A673 (cell line): Measurements from ENCODE around the gene GLIPR1L1. TPM values are rescaled to one million over a fixed set of nuclear protein-coding genes. Genes with fewer than 3 reads are reported as not detected.
"Not testable (repeated sequence)": the region's sequence is repeated elsewhere in the genome, so short reads cannot be mapped to it uniquely, and the experiment has no call there.

Experiments
- BruUV-seq: library from RNA; stranded (reverse); fragments of 400-500 nt; replicated peaks from 2 replicates; lab custom pipeline; 2021; lab: Mats Ljungman, UMichigan
- CTCF ChIA-PET: fragments of 300-600 bp; sonication (Branson Sonifier 250); formaldehyde crosslinking; loops from one replicate; lab custom pipeline; 2022; ENCODE audit warnings: antibody characterized with exemption; lab: Charles Lee
- POLR2A ChIA-PET: fragments of 300-600 bp; sonication (Branson Sonifier 250); formaldehyde crosslinking; loops from one replicate; lab custom pipeline; 2022; ENCODE audit warnings: antibody characterized with exemption; ENCODE audit not compliant: low non-redundant PET; lab: Charles Lee
- DNase-seq: peaks from one replicate; pipeline ENCODE4 v3.0.0-alpha.2; 2015; ENCODE audit warnings: low spot score
- H3K27ac ChIP-seq: fragments of 200-600 bp; sonication (generic); 2 replicates; pipeline ENCODE4 v1.5.1; 2016; ENCODE audit warnings: mixed run types, low read depth, mild to moderate bottlenecking, mixed read lengths, antibody characterized with exemption, low read length; ENCODE audit not compliant: poor library complexity, severe bottlenecking
- H3K27me3 ChIP-seq: fragments of 200-600 bp; sonication (generic); replicated peaks from 2 replicates; pipeline ENCODE4 v1.6.1; 2017; ENCODE audit warnings: mixed run types, low read depth, mild to moderate bottlenecking, mixed read lengths, antibody characterized with exemption, low read length; ENCODE audit not compliant: insufficient read depth, poor library complexity
- H3K36me3 ChIP-seq: fragments of 200-600 bp; sonication (generic); 2 replicates; pipeline ENCODE4 v1.6.1; 2016; ENCODE audit warnings: mixed run types, mild to moderate bottlenecking, mixed read lengths, antibody characterized with exemption, low read length; ENCODE audit not compliant: insufficient read depth, poor library complexity, severe bottlenecking
- H3K4me1 ChIP-seq: fragments of 200-600 bp; sonication (generic); 2 replicates; pipeline ENCODE4 v1.6.1; 2017; ENCODE audit warnings: mixed run types, mild to moderate bottlenecking, mixed read lengths, antibody characterized with exemption, low read length; ENCODE audit not compliant: insufficient read depth, poor library complexity, severe bottlenecking
- H3K4me3 ChIP-seq: fragments of 200-600 bp; sonication (generic); 2 replicates; pipeline ENCODE4 v1.5.1; 2016; ENCODE audit warnings: low read depth, mixed run types, mild to moderate bottlenecking, mixed read lengths, low read length; ENCODE audit not compliant: poor library complexity, severe bottlenecking
- H3K9me3 ChIP-seq: fragments of 200-600 bp; sonication (generic); 2 replicates; pipeline ENCODE4 v1.6.1; 2016; ENCODE audit warnings: mixed run types, low read depth, mild to moderate bottlenecking, mixed read lengths, antibody characterized with exemption, low read length; ENCODE audit not compliant: poor library complexity, severe bottlenecking
- EZH2 ChIP-seq: fragments of 200-600 bp; sonication (generic); IDR thresholded peaks from 2 replicates; pipeline ENCODE4 v1.6.1; 2017; ENCODE audit warnings: borderline replicate concordance, low read depth, mild to moderate bottlenecking, mixed read lengths, antibody characterized with exemption, low read length; ENCODE audit not compliant: poor library complexity, severe bottlenecking
- intact Hi-C: fragments of 100-400 bp; cut with micrococcal nuclease; formaldehyde crosslinking; loops from one replicate; pipeline ENCODE4 v1.10.0; 2022; ENCODE audit not compliant: unreplicated experiment
- total RNA-seq: library from RNA; stranded (reverse); gene quantifications from 2 replicates; pipeline ENCODE4 v1.2.3, GENCODE V29; 2021
- TF ChIP-seq, protein P1 (sequence below): fragments of 300-800, 200-600 bp; sonication (generic); conservative IDR thresholded peaks from 2 replicates; pipeline ENCODE4 v1.5.1; 2017; ENCODE audit warnings: low read depth, mild to moderate bottlenecking, antibody characterized with exemption, low read length, moderate library complexity, mixed read lengths

The GLIPR1L1 gene
- total RNA-seq, 1 experiment from 2014 or later: not detected

DNA sequence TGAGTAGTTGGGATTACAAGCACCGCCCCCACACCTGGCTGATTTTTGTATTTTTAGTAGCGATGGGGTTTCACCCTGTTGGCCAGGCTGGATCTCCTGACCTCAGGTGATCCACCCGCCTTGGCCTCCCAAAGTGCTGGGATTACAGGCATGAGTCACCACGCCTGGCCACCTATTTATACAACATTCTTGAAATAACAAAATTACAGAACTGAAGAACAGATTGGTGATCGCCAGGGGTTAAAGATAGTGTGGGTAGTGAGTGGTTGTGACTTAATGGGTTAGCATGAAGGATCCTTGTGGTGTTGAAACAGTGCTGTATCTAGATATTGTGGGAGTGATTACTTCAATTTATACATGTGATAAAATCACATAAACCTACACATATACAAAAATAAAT, 7.4 kb downstream of the GLIPR1L1 start:
- BruUV-seq: no TSS peak
- Histone ChIP-seq H3K4me1 (no peaks in the 10 kb centered on the region), H3K36me3 (no peaks in the 10 kb centered on the region), H3K4me3 (no peak overlapping the region), H3K27ac (no peak overlapping the region), H3K9me3 (no peaks in the 10 kb centered on the region), H3K27me3 (no peaks in the 10 kb centered on the region)
- no peak for DNase-seq
- ChIA-PET CTCF (no interaction called here), POLR2A (no interaction called here)
- intact Hi-C loops: no loop called here
- TF ChIP-seq, protein P1, sequence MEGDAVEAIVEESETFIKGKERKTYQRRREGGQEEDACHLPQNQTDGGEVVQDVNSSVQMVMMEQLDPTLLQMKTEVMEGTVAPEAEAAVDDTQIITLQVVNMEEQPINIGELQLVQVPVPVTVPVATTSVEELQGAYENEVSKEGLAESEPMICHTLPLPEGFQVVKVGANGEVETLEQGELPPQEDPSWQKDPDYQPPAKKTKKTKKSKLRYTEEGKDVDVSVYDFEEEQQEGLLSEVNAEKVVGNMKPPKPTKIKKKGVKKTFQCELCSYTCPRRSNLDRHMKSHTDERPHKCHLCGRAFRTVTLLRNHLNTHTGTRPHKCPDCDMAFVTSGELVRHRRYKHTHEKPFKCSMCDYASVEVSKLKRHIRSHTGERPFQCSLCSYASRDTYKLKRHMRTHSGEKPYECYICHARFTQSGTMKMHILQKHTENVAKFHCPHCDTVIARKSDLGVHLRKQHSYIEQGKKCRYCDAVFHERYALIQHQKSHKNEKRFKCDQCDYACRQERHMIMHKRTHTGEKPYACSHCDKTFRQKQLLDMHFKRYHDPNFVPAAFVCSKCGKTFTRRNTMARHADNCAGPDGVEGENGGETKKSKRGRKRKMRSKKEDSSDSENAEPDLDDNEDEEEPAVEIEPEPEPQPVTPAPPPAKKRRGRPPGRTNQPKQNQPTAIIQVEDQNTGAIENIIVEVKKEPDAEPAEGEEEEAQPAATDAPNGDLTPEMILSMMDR: no peak
- TF ChIP-seq EZH2: no peak

DNA sequence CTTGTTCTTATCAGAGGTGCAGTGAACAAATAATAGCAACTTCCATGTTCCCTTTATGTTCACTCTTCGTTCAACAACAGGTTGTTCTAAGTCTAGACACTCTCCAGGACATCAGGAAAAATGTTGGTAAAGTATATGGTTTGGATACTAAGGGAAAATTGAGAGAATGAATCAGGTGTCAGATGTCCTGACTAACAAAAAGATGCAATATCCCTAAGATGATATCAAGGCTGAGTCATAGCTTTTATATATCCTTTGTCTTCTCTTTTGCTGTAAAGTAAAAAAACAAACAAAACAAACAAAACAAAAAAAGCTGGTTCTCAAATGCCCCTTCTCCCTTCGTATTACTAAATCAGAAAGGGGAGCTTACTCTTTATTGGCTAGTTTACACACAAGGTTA, 11.1 kb downstream of the GLIPR1L1 start:
- no peaks in the 10 kb centered on the region for H3K4me1 ChIP-seq
- no peaks in the 10 kb centered on the region for H3K27me3 ChIP-seq
- POLR2A ChIA-PET: no interaction called here
- intact Hi-C loops: no loop called here
- no peaks in the 10 kb centered on the region for H3K36me3 ChIP-seq
- BruUV-seq: no TSS peak
- H3K27ac ChIP-seq: no peak overlapping the region
- no peak for DNase-seq
- TF ChIP-seq, protein P1: no peak
- H3K9me3 ChIP-seq: no peaks in the 10 kb centered on the region
- no peak overlapping the region for H3K4me3 ChIP-seq
- CTCF ChIA-PET: interaction anchor here (0.6 kb wide), 1 partner anchor 1242 kb away, joined by 4 read pairs; no protein-coding TSS in a partner anchor

DNA sequence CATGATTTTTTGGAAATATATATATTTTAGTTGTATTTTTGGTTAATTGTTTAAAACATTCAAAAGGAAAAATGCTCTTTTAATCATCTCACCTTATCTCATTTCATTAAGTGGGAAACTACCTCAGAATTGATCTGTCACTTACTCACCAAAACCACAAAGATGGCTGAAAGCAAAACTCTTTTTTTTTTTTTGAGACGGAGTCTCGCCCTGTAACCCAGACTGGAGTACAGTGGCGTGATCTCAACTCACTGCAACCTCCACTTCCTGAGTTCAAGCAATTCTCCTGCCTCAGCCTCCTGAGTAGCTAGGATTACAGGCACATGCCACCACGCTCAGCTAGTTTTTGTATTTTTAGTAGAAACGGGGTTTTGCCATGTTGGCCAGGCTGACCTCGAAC, 11.7 kb downstream of the GLIPR1L1 start:
- H3K4me1 ChIP-seq, H3K27me3 ChIP-seq, H3K27ac ChIP-seq, H3K9me3 ChIP-seq, POLR2A ChIA-PET, DNase-seq, H3K36me3 ChIP-seq, BruUV-seq, intact Hi-C loops, H3K4me3 ChIP-seq: not testable (repeated sequence)
- CTCF ChIA-PET: interaction anchor here (0.6 kb wide), 1 partner anchor 1241 kb away, joined by 4 read pairs; no protein-coding TSS in a partner anchor

DNA sequence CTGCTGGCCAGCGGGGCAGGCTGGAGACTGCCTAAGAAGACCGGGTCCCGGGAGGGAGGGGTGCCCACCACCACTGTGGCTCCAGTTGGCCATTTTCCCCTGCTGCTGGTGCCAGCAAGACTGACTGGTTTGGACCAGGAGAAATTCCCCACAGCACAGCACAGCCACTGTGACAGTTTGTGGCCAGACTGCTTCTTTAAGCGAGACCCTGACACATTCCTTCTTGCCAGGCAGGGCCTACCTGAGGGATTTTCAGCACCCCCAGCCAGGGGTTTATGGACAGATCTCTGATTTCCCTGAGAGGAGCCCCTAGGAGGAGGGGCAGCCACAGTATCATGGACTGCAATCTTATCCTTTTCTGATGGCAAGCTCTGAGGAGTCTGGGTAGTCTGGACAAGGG, 15.5 kb downstream of the GLIPR1L1 start:
- H3K4me3 ChIP-seq: no peak overlapping the region
- intact Hi-C loops: no loop called here
- H3K27ac ChIP-seq: no peak overlapping the region
- H3K27me3 ChIP-seq: no peaks in the 10 kb centered on the region
- BruUV-seq: no TSS peak
- CTCF ChIA-PET: no interaction called here
- peaks cover under 1% of the 10 kb centered on the region for H3K9me3 ChIP-seq
- POLR2A ChIA-PET: no interaction called here
- no peaks in the 10 kb centered on the region for H3K4me1 ChIP-seq
- DNase-seq: no peak
- no peaks in the 10 kb centered on the region for H3K36me3 ChIP-seq
- TF ChIP-seq EZH2: no peak
- TF ChIP-seq, protein P1: no peak
